T-helper 1 cell treated with Interleukin-12 subunit alpha and Interleukin-12 subunit beta and Interleukin-4 antibody, amounts not matched to agents 30 μg/mL and 1 μg/mL, for 36 hours (primary cell): ENCODE measurements around the gene SPATA9.

Source experiments
- H3K27ac Mint-ChIP-seq: one replicate; pipeline ENCODE4 v1.8.0; 2021; ENCODE audit warnings: mild to moderate bottlenecking, mixed read lengths
- H3K27me3 Mint-ChIP-seq: one replicate; pipeline ENCODE4 v1.8.0; 2021; ENCODE audit warnings: low read depth, mixed read lengths
- H3K36me3 Mint-ChIP-seq: one replicate; pipeline ENCODE4 v1.8.0; 2021; ENCODE audit warnings: low read depth, mixed read lengths
- H3K4me1 Mint-ChIP-seq: one replicate; pipeline ENCODE4 v1.8.0; 2021; ENCODE audit warnings: low read depth, mixed read lengths
- H3K4me3 Mint-ChIP-seq: one replicate; pipeline ENCODE4 v1.8.0; 2021; ENCODE audit warnings: mild to moderate bottlenecking, moderate library complexity, mixed read lengths
- H3K9me3 Mint-ChIP-seq: one replicate; pipeline ENCODE4 v1.8.0; 2021; ENCODE audit warnings: mixed read lengths

SPATA9 gene

DNA sequence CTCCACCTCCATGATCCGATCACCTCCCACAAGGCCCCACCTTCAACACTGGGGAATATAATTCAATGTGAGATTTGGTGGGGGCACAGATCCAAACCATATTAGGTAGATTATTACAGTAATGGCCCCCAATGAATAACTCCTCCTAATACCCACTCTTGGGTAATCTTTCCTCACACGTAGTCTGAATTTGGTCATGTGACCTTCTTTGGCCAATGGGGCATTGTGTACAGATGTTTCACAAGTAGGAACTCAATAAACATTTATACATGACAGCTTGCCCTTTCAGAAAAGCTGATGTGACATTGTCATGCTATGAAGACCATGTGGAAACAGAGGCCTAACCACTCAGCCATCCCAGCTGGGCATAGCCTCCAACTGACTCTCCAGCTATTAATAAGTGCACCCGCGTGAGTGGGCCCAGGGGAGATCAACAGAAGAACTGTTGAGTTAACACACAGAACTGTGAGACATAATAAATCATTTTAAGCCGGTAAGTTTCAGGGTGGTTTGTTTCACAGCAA, 52.3 kb downstream of the SPATA9 start:
- Mint-ChIP-seq H3K4me1 (peaks cover 10% of the 10 kb centered on the region), H3K27ac (no peak overlapping the region), H3K4me3 (no peak overlapping the region), H3K9me3 (peaks cover 22% of the 10 kb centered on the region), H3K36me3 (peaks cover 16% of the 10 kb centered on the region), H3K27me3 (peaks cover 12% of the 10 kb centered on the region)

GRCh38 chr5:95628933-95629332, 53.9 kb downstream of the SPATA9 start:
- H3K27ac Mint-ChIP-seq: no peak overlapping the region
- no peak overlapping the region for H3K4me3 Mint-ChIP-seq
- H3K36me3 Mint-ChIP-seq: peaks cover 16% of the 10 kb centered on the region
- peaks cover 10% of the 10 kb centered on the region for H3K4me1 Mint-ChIP-seq
- peaks cover 11% of the 10 kb centered on the region for H3K27me3 Mint-ChIP-seq
- H3K9me3 Mint-ChIP-seq: peaks cover 26% of the 10 kb centered on the region

DNA sequence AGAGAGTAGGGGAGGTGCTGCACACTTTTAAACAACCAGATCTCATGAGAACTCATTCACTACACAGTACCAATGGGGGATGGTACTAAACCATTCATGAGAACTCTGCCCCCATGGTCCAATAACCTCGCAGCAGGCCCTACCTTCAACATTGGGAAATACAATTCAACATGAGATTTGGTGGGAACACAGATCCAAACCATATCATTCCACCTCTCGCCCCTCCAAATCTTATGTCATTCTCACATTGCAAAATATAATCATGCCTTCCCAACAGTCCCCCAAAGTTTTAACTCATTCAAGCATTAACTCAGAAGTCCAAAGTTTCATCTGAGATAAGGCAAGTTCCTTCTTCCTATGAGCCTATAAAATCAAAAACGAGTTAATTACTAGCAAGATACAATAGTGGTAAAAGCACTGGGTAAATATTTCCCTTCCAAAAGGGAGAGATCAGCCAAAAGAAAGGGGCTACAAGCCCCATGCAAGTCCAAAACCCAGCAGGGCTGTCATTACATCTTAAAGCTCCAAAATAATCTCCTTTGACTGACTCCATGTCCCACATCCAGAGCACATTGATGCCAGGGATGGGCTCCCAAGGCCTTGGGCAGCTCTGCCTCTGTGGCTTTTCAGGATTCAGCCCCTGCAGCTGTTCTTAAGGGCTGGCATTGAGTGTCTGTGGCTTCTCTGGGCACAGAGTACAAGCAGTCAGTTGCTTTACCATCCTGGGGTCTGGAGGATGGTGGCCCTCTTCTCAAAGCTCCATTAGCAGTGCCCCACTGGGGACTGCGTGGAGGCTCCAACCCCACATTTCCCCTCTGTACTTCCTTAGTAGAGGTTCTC, 54.6 kb downstream of the SPATA9 start:
- Mint-ChIP-seq H3K27me3 (peaks cover 11% of the 10 kb centered on the region), H3K4me3 (no peak overlapping the region), H3K9me3 (peaks cover 20% of the 10 kb centered on the region), H3K36me3 (peaks cover 12% of the 10 kb centered on the region), H3K4me1 (peaks cover 13% of the 10 kb centered on the region), H3K27ac (no peak overlapping the region)

GRCh38 chr5:95626701-95627100, 56.1 kb downstream of the SPATA9 start:
- Mint-ChIP-seq H3K9me3 (peaks cover 11% of the 10 kb centered on the region), H3K4me1 (peaks cover 17% of the 10 kb centered on the region), H3K36me3 (peaks cover 5% of the 10 kb centered on the region), H3K27ac (no peak overlapping the region), H3K4me3 (no peak overlapping the region), H3K27me3 (peaks cover 12% of the 10 kb centered on the region)

DNA sequence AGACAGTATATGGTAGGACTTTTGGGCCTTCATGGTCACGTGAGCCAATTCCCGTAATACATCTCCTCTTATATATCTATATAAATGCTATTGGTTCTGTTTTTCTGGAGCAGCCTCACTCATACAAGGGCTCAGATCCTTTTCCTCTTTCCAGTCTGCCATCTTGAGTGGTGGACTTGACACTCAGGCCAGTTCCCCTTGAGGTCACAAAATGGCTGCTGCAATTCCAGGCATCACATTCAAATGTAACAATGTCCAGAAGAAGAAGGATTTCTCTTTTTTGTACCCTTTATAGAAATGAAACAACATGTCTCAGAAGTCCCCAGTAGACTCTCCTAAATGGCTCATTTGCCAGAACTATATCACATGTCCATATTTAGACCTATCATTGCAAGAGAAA, 58.4 kb downstream of the SPATA9 start:
- Mint-ChIP-seq H3K36me3 (peaks cover 3% of the 10 kb centered on the region), H3K4me3 (no peak overlapping the region), H3K9me3 (peaks cover 4% of the 10 kb centered on the region), H3K27ac (no peak overlapping the region), H3K4me1 (peaks cover 26% of the 10 kb centered on the region), H3K27me3 (peaks cover 22% of the 10 kb centered on the region)

DNA sequence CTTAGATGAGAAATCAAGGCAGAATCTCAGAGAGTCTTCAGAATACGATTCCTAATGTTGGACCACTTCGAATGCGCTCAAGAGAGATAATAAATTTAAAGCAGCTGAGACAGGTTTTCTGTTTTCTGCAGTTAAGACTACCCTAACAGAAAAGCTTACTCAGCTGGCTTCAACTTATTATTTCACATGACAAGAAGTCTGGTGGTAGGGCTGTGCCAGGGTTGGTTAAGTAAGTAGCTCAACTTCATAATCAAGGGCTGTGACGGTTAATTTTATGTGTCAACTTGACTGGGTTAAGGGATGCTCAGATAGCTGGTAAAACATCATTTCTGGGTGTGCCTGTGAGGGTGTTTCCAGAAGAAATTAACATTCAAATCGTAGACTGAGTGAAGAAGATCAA, 59.1 kb downstream of the SPATA9 start:
- Mint-ChIP-seq H3K9me3 (peaks cover 4% of the 10 kb centered on the region), H3K27ac (no peak overlapping the region), H3K36me3 (peaks cover 3% of the 10 kb centered on the region), H3K4me1 (peaks cover 30% of the 10 kb centered on the region), H3K4me3 (no peak overlapping the region), H3K27me3 (peaks cover 27% of the 10 kb centered on the region)

- H3K9me3 Mint-ChIP-seq: peaks cover 4% of the 10 kb centered on the region
- H3K36me3 Mint-ChIP-seq: no peaks in the 10 kb centered on the region
- peaks cover 29% of the 10 kb centered on the region for H3K27me3 Mint-ChIP-seq
- peak overlapping the region; percentile 81 for H3K27ac Mint-ChIP-seq
- H3K4me1 Mint-ChIP-seq: peaks cover 33% of the 10 kb centered on the region
- H3K4me3 Mint-ChIP-seq: peak overlapping the region; percentile 82
Observed at GRCh38 chr5:95621839-95622629, 60.8 kb downstream of the SPATA9 start.

- no peaks in the 10 kb centered on the region for H3K36me3 Mint-ChIP-seq
- peaks cover 4% of the 10 kb centered on the region for H3K9me3 Mint-ChIP-seq
- peak overlapping the region; percentile 82 for H3K4me3 Mint-ChIP-seq
- peak overlapping the region; percentile 81 for H3K27ac Mint-ChIP-seq
- H3K4me1 Mint-ChIP-seq: peaks cover 33% of the 10 kb centered on the region
- peaks cover 30% of the 10 kb centered on the region for H3K27me3 Mint-ChIP-seq
Observed at GRCh38 chr5:95620870-95621838, 61.6 kb downstream of the SPATA9 start.

DNA sequence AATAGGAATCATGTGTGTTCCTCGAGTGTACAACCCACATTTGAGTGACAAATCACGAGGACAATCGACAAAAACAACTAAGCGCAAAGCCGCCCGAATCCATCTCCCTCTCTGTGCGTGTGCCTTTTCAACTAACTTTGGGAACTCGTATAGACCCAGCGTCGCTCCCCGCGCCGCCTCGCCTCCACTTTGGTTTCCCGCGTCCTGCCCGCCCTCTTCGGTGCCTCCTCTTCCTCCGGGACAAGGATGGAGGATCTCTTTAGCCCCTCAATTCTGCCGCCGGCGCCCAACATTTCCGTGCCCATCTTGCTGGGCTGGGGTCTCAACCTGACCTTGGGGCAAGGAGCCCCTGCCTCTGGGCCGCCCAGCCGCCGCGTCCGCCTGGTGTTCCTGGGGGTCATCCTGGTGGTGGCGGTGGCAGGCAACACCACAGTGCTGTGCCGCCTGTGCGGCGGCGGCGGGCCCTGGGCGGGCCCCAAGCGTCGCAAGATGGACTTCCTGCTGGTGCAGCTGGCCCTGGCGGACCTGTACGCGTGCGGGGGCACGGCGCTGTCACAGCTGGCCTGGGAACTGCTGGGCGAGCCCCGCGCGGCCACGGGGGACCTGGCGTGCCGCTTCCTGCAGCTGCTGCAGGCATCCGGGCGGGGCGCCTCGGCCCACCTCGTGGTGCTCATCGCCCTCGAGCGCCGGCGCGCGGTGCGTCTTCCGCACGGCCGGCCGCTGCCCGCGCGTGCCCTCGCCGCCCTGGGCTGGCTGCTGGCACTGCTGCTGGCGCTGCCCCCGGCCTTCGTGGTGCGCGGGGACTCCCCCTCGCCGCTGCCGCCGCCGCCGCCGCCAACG, 62.5 kb downstream of the SPATA9 start, which contains the start of gene GPR150:
TSS of gene GPR150 (plus strand) at position 58 of the 840 bp plus-strand sequence. CDS start at position 247, 189 bp downstream.
- Mint-ChIP-seq H3K4me1 (peaks cover 34% of the 10 kb centered on the region), H3K27ac (peak within 1 kb of the TSS; percentile 67), H3K27me3 (peaks cover 27% of the 10 kb centered on the region)

GRCh38 chr5:95619514-95620029, 63.2 kb downstream of the SPATA9 start:
- H3K36me3 Mint-ChIP-seq: peaks cover 2% of the 10 kb centered on the region

More for the DNA sequence above, 62.5 kb downstream of the SPATA9 start, which contains the start of gene GPR150:
- peaks cover 4% of the 10 kb centered on the region for H3K9me3 Mint-ChIP-seq
- peak within 1 kb of the TSS; percentile 85 for H3K4me3 Mint-ChIP-seq
- no peaks in the 10 kb centered on the region for H3K36me3 Mint-ChIP-seq

DNA sequence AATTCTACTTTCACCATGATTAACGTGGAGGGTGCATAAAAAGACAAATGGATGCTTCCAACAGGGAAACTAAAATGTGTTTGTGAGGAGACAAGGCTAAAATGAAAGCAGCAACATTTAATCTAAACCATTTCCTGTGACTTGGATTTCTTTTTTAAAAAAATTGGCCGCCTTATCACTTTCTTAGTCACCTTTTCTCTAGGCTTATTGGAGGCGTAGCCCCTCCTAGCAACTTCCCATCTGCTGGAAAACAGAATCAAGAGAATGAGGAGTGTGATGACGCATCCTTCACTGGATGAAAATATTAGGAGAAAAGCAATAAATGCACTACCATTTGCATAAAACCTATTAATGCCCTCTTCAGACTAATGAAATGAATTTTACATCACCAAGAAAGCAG, 63.7 kb downstream of the SPATA9 start:
- Mint-ChIP-seq H3K9me3 (no peaks in the 10 kb centered on the region), H3K27ac (no peak overlapping the region), H3K4me1 (peaks cover 38% of the 10 kb centered on the region), H3K27me3 (peaks cover 26% of the 10 kb centered on the region), H3K36me3 (peaks cover 2% of the 10 kb centered on the region), H3K4me3 (no peak overlapping the region)

More at GRCh38 chr5:95619514-95620029, 63.2 kb downstream of the SPATA9 start:
- peaks cover 38% of the 10 kb centered on the region for H3K4me1 Mint-ChIP-seq
- peak overlapping the region; percentile 67 for H3K27ac Mint-ChIP-seq
- peaks cover 3% of the 10 kb centered on the region for H3K9me3 Mint-ChIP-seq
- peaks cover 26% of the 10 kb centered on the region for H3K27me3 Mint-ChIP-seq
- peak overlapping the region; percentile 85 for H3K4me3 Mint-ChIP-seq

DNA sequence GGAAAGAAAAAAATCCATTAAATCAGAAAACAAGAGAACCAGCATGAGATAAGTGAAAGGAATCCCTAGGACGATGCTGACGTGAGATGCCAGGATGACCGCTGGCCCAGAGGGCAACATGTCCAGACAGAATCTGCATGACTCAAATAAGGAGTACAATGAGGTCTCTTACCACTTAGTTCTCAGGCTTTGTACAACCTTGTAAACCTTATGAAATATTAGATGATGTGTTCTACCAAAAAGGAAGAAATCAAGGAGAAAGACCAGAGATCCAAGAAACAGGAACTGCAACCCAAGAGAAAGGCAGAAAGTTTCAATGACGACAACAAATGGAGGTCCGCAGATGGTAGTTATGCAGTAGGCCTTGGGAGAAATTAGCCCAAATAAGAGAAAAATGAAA, 65.7 kb downstream of the SPATA9 start:
- H3K4me3 Mint-ChIP-seq: no peak overlapping the region
- peaks cover 26% of the 10 kb centered on the region for H3K27me3 Mint-ChIP-seq
- peaks cover 30% of the 10 kb centered on the region for H3K4me1 Mint-ChIP-seq
- H3K9me3 Mint-ChIP-seq: peaks cover 18% of the 10 kb centered on the region
- H3K36me3 Mint-ChIP-seq: peaks cover 8% of the 10 kb centered on the region
- no peak overlapping the region for H3K27ac Mint-ChIP-seq

DNA sequence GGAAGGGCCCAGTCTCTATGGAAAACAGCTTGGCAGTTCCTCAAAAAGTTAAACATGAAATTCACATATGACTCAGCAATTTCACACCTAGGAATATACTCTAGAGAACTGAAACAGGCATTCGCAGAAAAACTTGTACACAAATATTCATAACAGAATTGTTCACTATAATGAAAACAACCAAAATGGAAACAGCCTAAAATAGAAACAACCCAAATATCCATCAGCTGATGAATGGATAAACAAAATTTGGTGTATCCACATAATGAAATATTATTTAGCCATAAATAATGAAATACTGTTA, 67.7 kb downstream of the SPATA9 start:
- Mint-ChIP-seq H3K4me3 (no peak overlapping the region), H3K27ac (no peak overlapping the region), H3K36me3 (peaks cover 8% of the 10 kb centered on the region), H3K27me3 (peaks cover 23% of the 10 kb centered on the region), H3K4me1 (peaks cover 23% of the 10 kb centered on the region), H3K9me3 (peaks cover 18% of the 10 kb centered on the region)
